HFFc6 (cell line): ENCODE results near the gene UBAC2. TPM values are rescaled to one million over a fixed set of nuclear protein-coding genes. Genes with fewer than 3 reads are reported as not detected.

Experiments used
- DNase-seq: peaks from one replicate; pipeline ENCODE4 v3.0.0-alpha.2; 2018
- H3K27ac Mint-ChIP-seq: 2 replicates; pipeline ENCODE4 v1.8.0; 2020; ENCODE audit warnings: mild to moderate bottlenecking, mixed read lengths
- H3K27me3 Mint-ChIP-seq: 2 replicates; pipeline ENCODE4 v1.8.0; 2021; ENCODE audit warnings: mild to moderate bottlenecking, moderate library complexity, mixed read lengths; ENCODE audit not compliant: insufficient read depth
- H3K36me3 Mint-ChIP-seq: 2 replicates; pipeline ENCODE4 v1.8.0; 2021; ENCODE audit warnings: low read depth, mixed read lengths
- H3K4me1 Mint-ChIP-seq: 2 replicates; pipeline ENCODE4 v1.8.0; 2020; ENCODE audit warnings: low read depth, mixed read lengths
- H3K4me3 Mint-ChIP-seq: 2 replicates; pipeline ENCODE4 v1.8.0; 2020; ENCODE audit warnings: mild to moderate bottlenecking, moderate library complexity, mixed read lengths
- H3K9me3 Mint-ChIP-seq: 2 replicates; pipeline ENCODE4 v1.8.0; 2020; ENCODE audit warnings: mild to moderate bottlenecking, mixed read lengths
- total RNA-seq, 6 experiments: library from RNA; stranded (reverse); fragmentation: NEBNext Ultra II Directional; extraction: Animal tissue kit (Norgen Biotek cat#: 25700); gene quantifications; 2 replicates in 1 of 6; 3 replicates in 5 of 6; pipeline ENCODE4 v1.2.3, GENCODE V29; 2021
- TF ChIP-seq, protein P1 (sequence below): fragments of 200-600 bp; sonication (generic); IDR thresholded peaks from 2 replicates; pipeline ENCODE4 v1.5.0; 2021; ENCODE audit warnings: antibody characterized with exemption, mild to moderate bottlenecking

UBAC2 gene
- total RNA-seq, 6 experiments from 2014 or later, result 38.8 to 53.5 (median 46.4) TPM

DNA sequence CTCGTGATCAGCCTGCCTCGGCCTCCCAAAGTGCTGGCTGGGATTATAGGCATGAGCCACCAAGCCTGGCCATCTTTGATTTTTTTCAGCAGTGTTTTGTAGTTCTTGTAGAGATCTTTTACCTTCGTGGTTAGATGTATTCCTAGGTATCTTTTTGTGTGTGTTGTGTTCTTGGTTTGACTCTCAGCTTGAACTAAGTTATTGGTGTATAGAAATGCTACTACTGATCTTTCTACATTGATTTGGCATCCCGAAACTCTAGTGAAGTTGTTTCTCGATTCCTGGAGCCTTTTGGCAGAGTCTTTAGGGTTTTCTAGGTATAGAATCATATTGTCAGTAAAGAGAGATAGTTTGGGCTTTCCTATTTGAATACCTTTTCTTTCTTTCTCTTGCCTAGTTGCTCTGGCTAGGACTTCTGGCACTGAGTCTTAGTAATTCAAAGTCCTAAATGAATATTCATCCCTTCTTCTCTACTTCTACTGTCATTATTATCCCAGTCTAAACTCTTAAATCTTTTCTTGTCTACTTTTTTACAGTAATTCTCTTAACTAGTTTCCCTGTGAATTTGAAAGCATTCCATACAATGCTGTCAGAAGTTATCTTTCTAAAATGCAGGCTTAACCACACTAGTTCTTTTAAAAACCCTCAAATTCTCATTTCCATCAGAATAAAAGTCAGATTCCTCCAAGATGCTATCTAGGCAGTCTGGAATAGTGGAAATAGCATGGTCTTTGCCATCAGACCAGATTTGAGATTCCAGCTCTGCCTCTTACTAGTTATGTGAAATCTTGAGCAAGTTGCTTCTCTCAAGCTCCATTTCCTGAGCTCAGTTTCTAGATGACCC, 50.5 kb downstream of the UBAC2 start:
- no peak overlapping the region for H3K27ac Mint-ChIP-seq
- no peaks in the 10 kb centered on the region; the same call in 1 of the 2 replicates for H3K27me3 Mint-ChIP-seq
- H3K4me1 Mint-ChIP-seq, result peaks cover 11% of the 10 kb centered on the region
- TF ChIP-seq, protein P1, sequence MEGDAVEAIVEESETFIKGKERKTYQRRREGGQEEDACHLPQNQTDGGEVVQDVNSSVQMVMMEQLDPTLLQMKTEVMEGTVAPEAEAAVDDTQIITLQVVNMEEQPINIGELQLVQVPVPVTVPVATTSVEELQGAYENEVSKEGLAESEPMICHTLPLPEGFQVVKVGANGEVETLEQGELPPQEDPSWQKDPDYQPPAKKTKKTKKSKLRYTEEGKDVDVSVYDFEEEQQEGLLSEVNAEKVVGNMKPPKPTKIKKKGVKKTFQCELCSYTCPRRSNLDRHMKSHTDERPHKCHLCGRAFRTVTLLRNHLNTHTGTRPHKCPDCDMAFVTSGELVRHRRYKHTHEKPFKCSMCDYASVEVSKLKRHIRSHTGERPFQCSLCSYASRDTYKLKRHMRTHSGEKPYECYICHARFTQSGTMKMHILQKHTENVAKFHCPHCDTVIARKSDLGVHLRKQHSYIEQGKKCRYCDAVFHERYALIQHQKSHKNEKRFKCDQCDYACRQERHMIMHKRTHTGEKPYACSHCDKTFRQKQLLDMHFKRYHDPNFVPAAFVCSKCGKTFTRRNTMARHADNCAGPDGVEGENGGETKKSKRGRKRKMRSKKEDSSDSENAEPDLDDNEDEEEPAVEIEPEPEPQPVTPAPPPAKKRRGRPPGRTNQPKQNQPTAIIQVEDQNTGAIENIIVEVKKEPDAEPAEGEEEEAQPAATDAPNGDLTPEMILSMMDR, result no peak
- DNase-seq, result no peak
- H3K9me3 Mint-ChIP-seq, result no peaks in the 10 kb centered on the region
- H3K36me3 Mint-ChIP-seq, result peaks cover 21% of the 10 kb centered on the region
- H3K4me3 Mint-ChIP-seq, result no peak overlapping the region

GRCh38 chr13:99251921-99252320, 51.3 kb downstream of the UBAC2 start:
- DNase-seq, result no peak
- peaks cover 15% of the 10 kb centered on the region for H3K4me1 Mint-ChIP-seq
- H3K9me3 Mint-ChIP-seq, result no peaks in the 10 kb centered on the region
- H3K27me3 Mint-ChIP-seq, result no peaks in the 10 kb centered on the region; the same call in 1 of the 2 replicates
- TF ChIP-seq, protein P1, result no peak
- no peak overlapping the region for H3K27ac Mint-ChIP-seq
- H3K36me3 Mint-ChIP-seq, result peaks cover 21% of the 10 kb centered on the region
- H3K4me3 Mint-ChIP-seq, result no peak overlapping the region

- Mint-ChIP-seq H3K4me1 (peaks cover 13% of the 10 kb centered on the region), H3K4me3 (no peak overlapping the region), H3K27ac (no peak overlapping the region), H3K36me3 (peaks cover 13% of the 10 kb centered on the region), H3K27me3 (no peaks in the 10 kb centered on the region; the same call in none of the 2 replicates), H3K9me3 (no peaks in the 10 kb centered on the region)
- TF ChIP-seq, protein P1, result no peak
- DNase-seq, result no peak
Measured at GRCh38 chr13:99254830-99255229, 54.2 kb downstream of the UBAC2 start.

GRCh38 chr13:99255271-99255670, 54.6 kb downstream of the UBAC2 start:
- no peak for DNase-seq
- Mint-ChIP-seq H3K4me1 (peaks cover 15% of the 10 kb centered on the region), H3K36me3 (peaks cover 14% of the 10 kb centered on the region), H3K4me3 (no peak overlapping the region), H3K27ac (no peak overlapping the region), H3K27me3 (peaks cover 3% of the 10 kb centered on the region), H3K9me3 (no peaks in the 10 kb centered on the region)
- TF ChIP-seq, protein P1, result no peak

GRCh38 chr13:99256283-99256682, 55.6 kb downstream of the UBAC2 start:
- Mint-ChIP-seq H3K4me1 (peaks cover 18% of the 10 kb centered on the region), H3K27me3 (peaks cover 3% of the 10 kb centered on the region), H3K9me3 (no peaks in the 10 kb centered on the region), H3K27ac (no peak overlapping the region), H3K4me3 (no peak overlapping the region), H3K36me3 (peaks cover 14% of the 10 kb centered on the region)
- DNase-seq, result no peak
- TF ChIP-seq, protein P1, result no peak
